Measurements from ENCODE around the gene PRODH2.
"Not testable (repeated sequence)": the region's sequence is repeated elsewhere in the genome, so short reads cannot be mapped to it uniquely, and the experiment has no call there.

Gene PRODH2

GRCh38 chr19:35781650-35782049 lies 31.0 kb downstream of the PRODH2 start:
- no peak for DNase-seq (ENCODE audit: low read depth in 2 of 2)

DNA sequence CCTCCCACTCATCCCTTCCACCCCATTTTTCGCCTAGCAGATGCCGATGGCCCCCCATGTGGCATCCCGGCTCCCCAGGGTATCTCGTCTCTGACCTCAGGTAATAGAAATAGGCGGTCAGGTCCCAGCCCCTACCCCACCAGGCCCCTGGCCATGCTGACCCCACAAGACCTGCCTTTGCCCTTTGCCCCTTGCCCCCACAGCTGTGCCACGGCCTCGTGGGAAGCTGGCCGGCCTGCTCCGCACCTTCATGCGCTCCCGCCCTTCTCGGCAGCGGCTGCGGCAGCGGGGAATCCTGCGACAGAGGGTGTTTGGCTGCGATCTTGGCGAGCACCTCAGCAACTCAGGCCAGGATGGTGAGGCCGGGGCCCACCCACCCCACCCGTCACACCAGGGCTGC lies 31.9 kb downstream of the PRODH2 start:
- no peak for DNase-seq (ENCODE audit: low read depth in 2 of 2)

DNA sequence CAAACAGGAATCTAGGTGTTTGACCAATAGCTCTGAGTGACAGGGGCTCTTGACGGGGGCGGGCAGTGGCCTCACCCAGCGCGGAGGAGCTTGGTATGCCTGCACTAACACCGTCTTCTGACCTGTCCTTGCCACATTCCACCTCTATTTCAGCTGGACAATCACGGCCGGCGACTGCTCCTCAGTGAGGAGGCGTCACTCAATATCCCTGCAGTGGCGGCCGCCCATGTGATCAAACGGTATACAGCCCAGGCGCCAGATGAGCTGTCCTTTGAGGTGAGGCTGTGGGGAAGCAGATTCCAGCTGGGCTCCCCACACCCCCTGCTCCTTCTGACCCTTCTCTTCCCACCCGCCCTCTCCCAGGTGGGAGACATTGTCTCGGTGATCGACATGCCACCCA lies 32.6 kb downstream of the PRODH2 start:
- DNase-seq (ENCODE audit: low read depth in 2 of 2) = no peak

- no peak for DNase-seq (ENCODE audit: low read depth in 2 of 2)
These were observed 33.6 kb downstream of the PRODH2 start for GRCh38 chr19:35779033-35779432.

- DNase-seq (ENCODE audit: low read depth in 2 of 2) = no peak
These were observed 34.7 kb downstream of the PRODH2 start for GRCh38 chr19:35777961-35778360.

- no peak for DNase-seq (ENCODE audit: low read depth in 2 of 2)
These were observed 35.4 kb downstream of the PRODH2 start for GRCh38 chr19:35777086-35777841.

DNA sequence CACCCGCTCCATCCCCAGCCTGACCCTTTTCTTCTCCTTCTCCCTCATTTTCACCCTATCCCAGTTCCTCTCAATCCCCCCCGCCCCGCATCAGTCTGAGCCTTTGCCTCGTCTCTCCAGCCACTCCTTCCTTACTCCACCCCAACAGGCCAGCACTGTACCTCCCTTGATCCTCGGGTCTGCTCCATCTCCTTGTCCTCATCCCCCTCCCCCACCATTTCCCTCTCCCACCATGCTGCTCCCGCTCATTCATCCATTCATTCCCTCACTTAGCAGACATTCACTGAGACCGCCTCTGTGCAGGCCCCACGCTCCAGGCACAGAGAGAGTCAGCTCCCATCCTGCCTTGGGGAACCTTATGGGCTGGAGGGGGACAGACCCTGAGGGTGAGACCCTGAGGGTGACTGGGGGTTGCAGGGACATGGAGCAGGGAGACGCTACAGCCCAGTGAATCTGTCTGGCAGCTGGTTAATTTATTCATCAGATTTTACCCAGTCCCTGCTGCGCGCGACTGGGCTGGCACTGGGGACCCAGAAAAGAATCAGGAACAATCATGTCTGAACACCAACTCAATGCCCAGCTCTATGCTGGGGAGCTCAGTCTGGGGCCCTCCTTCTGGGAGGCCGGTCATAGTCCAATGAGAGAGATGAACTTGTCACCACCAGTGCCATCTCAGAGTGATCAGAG lies 36.4 kb downstream of the PRODH2 start:
- DNase-seq (ENCODE audit: low read depth in 2 of 2) = no peak

DNA sequence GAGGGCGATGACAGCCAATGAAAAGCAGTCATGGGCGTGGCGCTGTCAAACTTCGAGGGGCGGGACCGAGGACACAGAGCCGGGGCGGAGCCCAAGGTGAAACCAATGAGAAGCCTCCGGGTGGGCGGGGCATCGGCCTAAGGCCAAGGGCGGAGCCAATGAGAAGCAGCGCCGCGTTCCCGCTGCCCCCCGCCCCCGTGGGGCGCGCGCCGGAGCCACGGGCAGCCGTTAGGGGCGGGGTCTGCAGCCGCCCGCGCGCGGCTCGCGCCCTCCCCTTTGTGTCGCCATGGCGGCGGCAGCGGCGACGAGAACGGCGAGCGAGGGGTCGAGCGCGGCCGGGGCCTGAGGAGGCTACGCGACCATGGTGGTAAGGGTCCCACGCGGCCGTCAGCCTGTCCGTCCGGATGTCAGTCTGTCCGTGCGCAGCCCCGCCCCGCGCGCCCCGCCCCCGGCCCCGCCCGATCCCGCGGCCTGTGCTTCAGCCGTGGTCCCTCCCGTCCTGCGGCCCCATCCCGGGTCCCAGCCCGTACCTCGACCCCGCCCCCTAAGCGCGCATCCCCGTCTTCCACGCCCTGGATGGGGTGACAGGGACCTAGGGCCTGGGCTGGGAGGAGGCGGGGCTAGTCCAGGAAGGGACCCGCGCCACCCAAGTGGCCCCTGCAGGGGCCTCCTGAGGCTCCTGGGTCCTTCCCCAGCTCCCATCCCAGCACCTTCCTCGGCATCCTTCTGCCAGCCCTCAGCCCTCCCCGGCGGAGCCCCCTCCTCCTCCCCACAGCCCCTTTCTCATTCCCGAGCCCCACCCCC lies 37.1 kb downstream of the PRODH2 start, which contains the start of gene ARHGAP33:
TSS of gene ARHGAP33 (plus strand) at position 267 of the 804 bp plus-strand sequence. CDS start at position 362, 95 bp downstream.
- DNase-seq (ENCODE audit: low read depth in 2 of 2) = peak; percentile 93 to 97

- no peak for DNase-seq (ENCODE audit: low read depth in 2 of 2)
These were observed 37.7 kb downstream of the PRODH2 start for GRCh38 chr19:35775046-35775297.

- no peak for DNase-seq (ENCODE audit: low read depth in 2 of 2)
These were observed 38.2 kb downstream of the PRODH2 start for GRCh38 chr19:35774274-35775045.

GRCh38 chr19:35773020-35773806 lies 39.4 kb downstream of the PRODH2 start:
- no peak for DNase-seq (ENCODE audit: low read depth in 2 of 2)

- not testable (repeated sequence) for DNase-seq (ENCODE audit: low read depth in 2 of 2)
These were observed 40.3 kb downstream of the PRODH2 start for GRCh38 chr19:35772362-35772761.

DNA sequence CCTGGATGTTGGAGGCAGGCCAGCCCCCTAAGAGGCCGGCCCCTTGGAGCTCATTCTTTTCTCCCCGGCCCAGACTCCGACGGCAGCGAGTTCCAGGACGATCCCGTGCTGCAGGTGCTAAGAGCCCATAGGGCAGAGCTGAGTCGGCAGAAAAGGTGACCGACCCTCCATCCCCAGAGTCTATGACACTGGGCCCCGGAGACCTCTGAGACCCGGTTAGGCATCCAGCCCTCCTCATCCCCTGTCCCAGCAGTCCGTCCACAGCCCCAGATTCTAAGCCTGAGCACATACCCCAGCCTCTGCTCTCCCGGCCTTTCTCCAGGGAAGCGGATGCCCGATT lies 44.6 kb downstream of the PRODH2 start:
- DNase-seq (ENCODE audit: low read depth in 2 of 2) = no peak

DNA sequence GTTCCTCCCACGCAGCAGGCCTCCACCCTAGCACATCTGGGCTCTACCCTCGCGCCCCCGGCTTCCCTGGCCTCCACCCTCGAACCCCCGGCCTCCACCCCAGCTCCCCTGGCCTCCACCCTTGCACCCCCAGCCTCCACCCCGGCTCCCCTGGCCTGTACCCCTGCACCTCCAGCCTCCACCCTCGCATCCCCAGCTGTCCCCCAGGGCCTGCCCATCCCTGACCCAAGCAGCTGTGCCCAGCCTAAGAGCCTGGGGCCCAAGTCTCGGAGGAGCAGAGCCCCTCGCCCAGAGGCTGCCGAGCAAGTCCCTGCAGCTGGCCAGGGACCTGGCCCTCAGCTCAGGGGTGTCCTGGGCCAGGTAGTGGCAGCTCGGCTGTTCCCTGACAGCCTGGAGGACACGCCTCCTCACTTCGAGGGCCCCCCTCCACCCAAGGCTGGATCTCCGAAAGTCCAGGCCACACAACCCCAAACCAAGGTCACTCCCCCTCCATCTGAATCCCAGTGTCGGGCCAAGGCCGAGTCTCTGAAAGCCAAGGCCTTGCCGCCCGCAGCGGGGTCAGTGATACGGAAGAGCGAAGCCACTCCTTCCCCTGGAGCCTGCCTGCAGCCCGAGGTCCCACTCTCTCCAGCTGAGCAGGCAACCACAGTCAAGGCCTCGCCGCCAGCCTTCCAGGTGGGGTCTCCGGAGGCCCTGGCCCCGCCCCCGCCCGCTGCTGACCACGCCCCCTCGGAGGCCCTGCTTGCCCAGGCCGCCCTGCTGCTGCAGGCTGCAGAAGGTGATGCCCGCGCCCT lies 45.2 kb downstream of the PRODH2 start:
- no peak for DNase-seq (ENCODE audit: low read depth in 2 of 2)

DNA sequence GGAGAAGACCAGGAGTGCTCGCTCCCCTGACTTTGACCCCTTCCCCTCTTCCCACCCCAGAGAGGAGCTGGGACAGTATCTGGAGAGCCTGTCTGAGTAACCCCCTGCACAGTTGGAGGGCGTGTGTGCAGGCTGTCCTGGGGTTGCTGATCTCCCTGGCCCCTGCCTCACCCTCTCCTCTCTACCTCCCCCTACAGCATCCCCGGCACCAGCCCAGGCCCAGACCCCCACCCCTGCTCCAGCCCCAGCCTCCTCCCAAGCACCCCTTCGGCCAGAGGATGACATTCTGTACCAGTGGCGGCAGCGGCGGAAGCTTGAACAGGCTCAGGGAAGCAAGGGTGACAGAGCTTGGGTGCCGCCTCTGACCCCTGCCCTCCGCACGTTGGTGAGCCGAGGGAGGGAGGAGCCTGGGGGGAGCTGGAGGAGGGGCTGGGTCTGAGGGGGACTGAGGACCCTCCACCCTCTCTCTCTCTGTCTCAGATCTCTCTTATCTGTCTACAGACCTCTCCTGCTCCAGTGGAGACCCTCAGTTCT lies 46.0 kb downstream of the PRODH2 start:
- DNase-seq (ENCODE audit: low read depth in 2 of 2) = no peak

GRCh38 chr19:35764432-35765315 lies 48.0 kb downstream of the PRODH2 start:
- no peak for DNase-seq (ENCODE audit: low read depth in 2 of 2)

DNA sequence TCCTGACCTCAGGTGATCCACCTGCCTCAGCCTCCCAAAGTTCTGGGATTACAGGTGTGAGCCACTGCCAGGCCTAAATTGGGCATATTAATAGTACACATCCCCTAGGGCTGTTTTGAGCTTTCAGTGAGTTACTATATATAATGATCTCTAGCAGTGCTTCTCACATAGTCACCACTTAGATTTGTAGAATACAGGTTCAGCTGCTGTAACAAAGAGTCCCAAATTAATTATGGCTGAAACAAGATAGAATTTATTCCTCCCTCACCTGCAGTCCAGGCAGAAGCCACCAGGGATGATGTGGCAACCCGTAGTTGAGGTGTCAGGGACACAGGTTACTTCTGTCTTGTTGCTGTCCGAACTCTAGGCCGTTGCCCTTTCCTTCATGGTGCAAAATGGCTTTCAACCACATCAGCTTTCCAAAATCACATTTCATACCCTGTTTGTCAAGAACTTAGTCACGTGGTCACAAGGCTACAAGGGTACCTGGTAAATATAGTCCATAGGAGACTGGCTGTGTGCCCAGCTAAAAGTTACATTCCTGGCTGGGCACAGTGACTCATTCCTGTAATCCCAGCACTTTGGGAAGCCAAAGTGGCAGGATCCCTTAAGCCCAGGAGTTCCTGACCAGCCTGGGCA lies 51.8 kb downstream of the PRODH2 start:
- DNase-seq (ENCODE audit: low read depth in 2 of 2) = no peak

DNA sequence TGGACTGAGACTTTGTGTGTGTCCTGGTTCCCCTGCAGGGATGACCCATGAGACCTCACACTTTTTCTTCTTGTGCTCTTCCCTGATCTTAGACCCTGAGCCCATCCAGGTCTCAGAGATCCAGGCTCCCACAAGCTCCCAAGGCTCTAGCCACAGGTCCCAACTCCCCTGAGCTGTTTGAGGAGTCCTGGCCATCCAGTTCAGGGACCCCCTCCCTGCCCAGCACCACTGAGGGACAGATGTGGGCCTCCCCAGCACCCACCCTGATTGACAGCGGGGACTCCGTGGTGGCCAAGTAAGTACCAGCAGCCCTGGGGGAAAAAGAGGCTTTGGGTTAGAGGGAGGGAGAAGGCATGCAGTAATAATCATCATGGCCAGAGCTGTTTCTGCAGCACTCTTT lies 52.9 kb downstream of the PRODH2 start:
- DNase-seq (ENCODE audit: low read depth in 2 of 2) = no peak

All from stimulated activated CD8-positive, alpha-beta memory T cell treated with anti-CD3 and anti-CD28 coated beads, Interleukin-15, amount 100 ng/mL, for 4 hours (primary cell).